H1 (cell line): ENCODE results near the gene SLC25A28. TPM values are rescaled to one million over a fixed set of nuclear protein-coding genes. Genes with fewer than 3 reads are reported as not detected.

ENCODE experiments used
- BACH1 ChIP-seq: IDR thresholded peaks from 2 replicates; pipeline ENCODE4 v1.6.1; 2012; ENCODE audit warnings: low read length, improper control_type of control experiment
- CBX5 ChIP-seq: fragments of 300-800, 300-1000 bp; sonication (generic); IDR thresholded peaks from 2 replicates; pipeline ENCODE4 v1.7.1; 2016; ENCODE audit warnings: antibody characterized with exemption, low read length, low read depth
- CBX8 ChIP-seq: fragments of 300-800, 300-1000 bp; sonication (generic); IDR thresholded peaks from 2 replicates; pipeline ENCODE4 v1.7.1; 2016; ENCODE audit warnings: low read depth, low read length, borderline replicate concordance
- CEBPB ChIP-seq: IDR thresholded peaks from 2 replicates; pipeline ENCODE4 v1.6.1; 2012; ENCODE audit warnings: low read depth, low read length
- CREB1 ChIP-seq: IDR thresholded peaks from 2 replicates; pipeline ENCODE4 v1.6.1; 2012; ENCODE audit warnings: inconsistent platforms
- EGR1 ChIP-seq: IDR thresholded peaks from 2 replicates; pipeline ENCODE4 v1.6.1; 2011; ENCODE audit warnings: low read depth, low read length, borderline replicate concordance
- EP300 ChIP-seq, 2 experiments: IDR thresholded peaks; 1 replicate in 1 of 2; 2 replicates in 1 of 2; pipeline ENCODE4 v1.6.1; 2011 to 2012; ENCODE audit warnings: low read depth in 2 of 2, low read length in 2 of 2, mild to moderate bottlenecking in 2 of 2, borderline replicate concordance in 1 of 2, inconsistent platforms in 1 of 2, moderate library complexity in 1 of 2
- EZH2 ChIP-seq: fragments of 200-600 bp; sonication (generic); IDR thresholded peaks from 2 replicates; pipeline ENCODE4 v1.7.1; 2012; ENCODE audit warnings: low read depth, mild to moderate bottlenecking, moderate library complexity, low read length, inconsistent platforms; ENCODE audit not compliant: severe bottlenecking
- GTF2F1 ChIP-seq: IDR thresholded peaks from 2 replicates; pipeline ENCODE4 v1.6.1; 2012; ENCODE audit warnings: low read depth, low read length, improper control_type of control experiment, borderline replicate concordance
- HDAC2 ChIP-seq, 2 experiments: fragments of 300-600 bp in 1 of 2; sonication (generic) in 1 of 2; IDR thresholded peaks; 2 replicates each; pipeline ENCODE4 v1.6.1; 2011 to 2012; ENCODE audit warnings: low read depth in 2 of 2, low read length in 2 of 2, mild to moderate bottlenecking in 2 of 2, moderate library complexity in 2 of 2, borderline replicate concordance in 1 of 2, inconsistent platforms in 1 of 2
- HDAC6 ChIP-seq: IDR thresholded peaks from one replicate; pipeline ENCODE4 v1.7.1; 2012; ENCODE audit warnings: low read depth, mild to moderate bottlenecking, inconsistent platforms, low read length, moderate library complexity
- KDM1A ChIP-seq: fragments of 200-600, 300-600 bp; sonication (generic); IDR thresholded peaks from 2 replicates; pipeline ENCODE4 v1.7.1; 2016; ENCODE audit warnings: mild to moderate bottlenecking, low read length, borderline replicate concordance
- KDM4A ChIP-seq: IDR thresholded peaks from one replicate; pipeline ENCODE4 v1.7.1; 2012; ENCODE audit warnings: low read depth, mild to moderate bottlenecking, moderate library complexity, low read length, inconsistent platforms; ENCODE audit not compliant: severe bottlenecking
- PHF8 ChIP-seq: fragments of 200-600 bp; sonication (generic); conservative IDR thresholded peaks from 2 replicates; pipeline ENCODE4 v1.7.1; 2012; ENCODE audit warnings: low read depth, mild to moderate bottlenecking, inconsistent platforms, low read length, moderate library complexity
- POLR2A ChIP-seq, 2 experiments: IDR thresholded peaks; 1 replicate in 1 of 2; 2 replicates in 1 of 2; pipeline ENCODE4 v1.6.1; 2011; ENCODE audit warnings: low read depth in 2 of 2, low read length in 2 of 2, mild to moderate bottlenecking in 2 of 2; ENCODE audit errors: control extremely low read depth in 1 of 2
- RXRA ChIP-seq: IDR thresholded peaks from 2 replicates; pipeline ENCODE4 v1.6.1; 2011; ENCODE audit warnings: low read depth, mild to moderate bottlenecking, low read length, moderate library complexity; ENCODE audit not compliant: insufficient read depth
- SIRT6 ChIP-seq: IDR thresholded peaks from one replicate; pipeline ENCODE4 v1.7.1; 2012; ENCODE audit warnings: low read length, inconsistent platforms
- SIX5 ChIP-seq: IDR thresholded peaks from 2 replicates; pipeline ENCODE4 v1.6.1; 2011; ENCODE audit warnings: mild to moderate bottlenecking, low read depth, low read length
- SP1 ChIP-seq: IDR thresholded peaks from 2 replicates; pipeline ENCODE4 v1.6.1; 2011; ENCODE audit warnings: low read depth, low read length
- SRF ChIP-seq: IDR thresholded peaks from 2 replicates; pipeline ENCODE4 v1.6.1; 2011; ENCODE audit warnings: mild to moderate bottlenecking, low read depth, low read length, moderate library complexity
- TAF7 ChIP-seq: optimal IDR thresholded peaks from 2 replicates; pipeline ENCODE3; 2011; ENCODE audit warnings: low read depth, mild to moderate bottlenecking, inconsistent platforms, low read length, moderate library complexity, borderline replicate concordance
- polyA plus RNA-seq, 7 experiments: library from polyadenylated mRNA; depleted of rRNA in 3 of 7; stranded (reverse) in 5 of 7; unstranded in 2 of 7; fragments of >200 nt in 5 of 7; fragments of 200-250 nt in 2 of 7; gene quantifications; 1 replicate in 5 of 7; 2 replicates in 1 of 7; 4 replicates in 1 of 7; pipeline versions ENCODE4 v1.2.1 to v1.2.3, GENCODE V29; 2011 to 2013; ENCODE audit warnings: missing spikeins in 2 of 7, mixed read lengths in 2 of 7
- total RNA-seq: library from RNA; stranded (reverse); fragmentation: NEBNext Ultra II Directional; extraction: Animal tissue kit (Norgen Biotek cat#: 25700); gene quantifications from 2 replicates; pipeline ENCODE4 v1.2.1, GENCODE V29; 2021
- TF ChIP-seq, protein P1 (sequence below): IDR thresholded peaks from 2 replicates; pipeline ENCODE4 v1.6.1; 2012; ENCODE audit warnings: low read length, inconsistent platforms
- TF ChIP-seq, protein P2 (sequence below): IDR thresholded peaks from 2 replicates; pipeline ENCODE4 v1.6.1; 2012; ENCODE audit warnings: inconsistent platforms

The SLC25A28 gene
- total and polyA plus RNA-seq, 2 of the 8 experiments (the other 6 are each of a cell fraction or from before 2014, with no cell fraction given) = 17.2 to 18.5 TPM

DNA sequence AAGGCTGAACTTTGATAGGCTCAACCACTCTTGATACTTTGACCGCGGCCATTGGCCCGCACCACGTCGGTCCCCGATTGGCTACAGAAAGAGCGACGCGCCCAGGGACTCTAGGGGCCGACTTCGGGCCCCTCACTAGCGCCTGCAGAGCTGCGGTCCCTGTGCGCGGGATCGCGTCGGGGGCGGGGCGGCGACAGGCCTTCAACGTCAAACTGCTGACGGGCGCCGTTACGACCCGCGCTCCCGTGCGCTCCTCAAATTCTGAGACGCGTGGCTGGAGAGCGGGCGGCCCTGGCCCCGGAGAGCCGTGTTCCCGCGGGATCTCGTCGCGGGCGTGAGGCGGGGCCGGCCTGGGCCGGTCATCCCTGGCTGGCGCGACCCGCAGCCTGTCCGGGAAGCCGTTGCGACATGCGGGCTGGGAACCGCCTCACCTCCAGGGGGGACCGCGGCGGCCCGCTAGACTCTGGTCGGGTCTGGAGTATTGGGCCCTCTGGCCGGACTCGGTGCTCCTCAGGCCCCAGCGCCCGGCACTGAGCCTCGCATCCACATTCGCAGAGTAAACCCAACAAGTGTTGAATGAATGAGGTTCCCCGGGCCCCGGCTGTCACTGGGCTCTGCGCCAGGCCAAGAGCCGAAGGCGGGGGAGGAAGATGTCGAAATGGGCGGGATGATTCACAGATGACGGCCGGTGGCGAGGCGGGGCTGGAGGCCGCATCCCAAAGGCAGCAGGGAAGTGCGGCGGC lies 643 bp upstream of the SLC25A28 start (continued):
- TF ChIP-seq HDAC6 (no peak), POLR2A (IDR thresholded peaks at IDR 0.05; ENCODE audit: control extremely low read depth in 1 of 2, low read depth in 2 of 2, low read length in 2 of 2) (peak; percentile 64 to 81), TAF7 (peak; percentile 74), HDAC2 (IDR thresholded peaks at IDR 0.05; ENCODE audit: borderline replicate concordance in 1 of 2, low read depth in 2 of 2, low read length in 2 of 2) (0 out of 4 replicates have a peak, but pooled peaks of 1 of the 2 experiments have one; percentile 56), CEBPB (peak; percentile 82; the same call in 1 of the 2 replicates), SRF (no peak), CREB1 (peak; percentile 76), EZH2 (no peak), SIRT6 (no peak), RXRA (no peak), SP1 (no peak), KDM4A (peak; percentile 61), BACH1 (peak; percentile 60), CBX5 (no peak), EP300 (IDR thresholded peaks at IDR 0.05; ENCODE audit: borderline replicate concordance in 1 of 2, low read depth in 2 of 2, low read length in 2 of 2) (no peak), CBX8 (no peak), KDM1A (0 out of 2 replicates have a peak, but pooled peaks have one; percentile 25), GTF2F1 (peak; percentile 31; the same call in 1 of the 2 replicates), EGR1 (peak; percentile 45; the same call in 1 of the 2 replicates), SIX5 (no peak), PHF8 (peak; percentile 74)
- TF ChIP-seq, protein P1, sequence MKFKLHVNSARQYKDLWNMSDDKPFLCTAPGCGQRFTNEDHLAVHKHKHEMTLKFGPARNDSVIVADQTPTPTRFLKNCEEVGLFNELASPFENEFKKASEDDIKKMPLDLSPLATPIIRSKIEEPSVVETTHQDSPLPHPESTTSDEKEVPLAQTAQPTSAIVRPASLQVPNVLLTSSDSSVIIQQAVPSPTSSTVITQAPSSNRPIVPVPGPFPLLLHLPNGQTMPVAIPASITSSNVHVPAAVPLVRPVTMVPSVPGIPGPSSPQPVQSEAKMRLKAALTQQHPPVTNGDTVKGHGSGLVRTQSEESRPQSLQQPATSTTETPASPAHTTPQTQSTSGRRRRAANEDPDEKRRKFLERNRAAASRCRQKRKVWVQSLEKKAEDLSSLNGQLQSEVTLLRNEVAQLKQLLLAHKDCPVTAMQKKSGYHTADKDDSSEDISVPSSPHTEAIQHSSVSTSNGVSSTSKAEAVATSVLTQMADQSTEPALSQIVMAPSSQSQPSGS = peak; percentile 39; the same call in 1 of the 2 replicates
- TF ChIP-seq, protein P2, sequence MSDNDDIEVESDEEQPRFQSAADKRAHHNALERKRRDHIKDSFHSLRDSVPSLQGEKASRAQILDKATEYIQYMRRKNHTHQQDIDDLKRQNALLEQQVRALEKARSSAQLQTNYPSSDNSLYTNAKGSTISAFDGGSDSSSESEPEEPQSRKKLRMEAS = peak; percentile 77
